ENCODE measurements around the gene SPDYE16. TPM values are rescaled to one million over a fixed set of nuclear protein-coding genes. Genes with fewer than 3 reads are reported as not detected.
"Not testable (repeated sequence)": the region's sequence is repeated elsewhere in the genome, so short reads cannot be mapped to it uniquely, and the experiment has no call there.

SPDYE16 gene
- total RNA-seq, 6 experiments from 2014 or later: 0.14 to 0.20 TPM; not detected in 4

GRCh38 chr7:76505168-76506080 is 37.7 kb downstream of the SPDYE16 start:
- DNase-seq (no peak), ATAC-seq (no peak)
- Histone ChIP-seq H3K9me3 (no peaks in the 10 kb centered on the region), H3K4me1 (no peaks in the 10 kb centered on the region), H3K4me3 (no peak overlapping the region), H3K36me3 (peaks cover 0 to 4% (median 0%) of the 10 kb centered on the region in 4 donors), H3K27ac (no peak overlapping the region), H3K27me3 (no peaks in the 10 kb centered on the region)
- 84% methylated on average over 5 of the region's 32 CpGs for WGBS (ENCODE audit: insufficient coverage, low coverage, low lambda C conversion rate, missing lambda C conversion rate)
- intact Hi-C loops (cut with DNase I): no loop called here
- TF ChIP-seq POLR2A (IDR thresholded peaks at IDR 0.05) (no peak), CTCF (IDR thresholded peaks at IDR 0.05) (no peak)

DNA sequence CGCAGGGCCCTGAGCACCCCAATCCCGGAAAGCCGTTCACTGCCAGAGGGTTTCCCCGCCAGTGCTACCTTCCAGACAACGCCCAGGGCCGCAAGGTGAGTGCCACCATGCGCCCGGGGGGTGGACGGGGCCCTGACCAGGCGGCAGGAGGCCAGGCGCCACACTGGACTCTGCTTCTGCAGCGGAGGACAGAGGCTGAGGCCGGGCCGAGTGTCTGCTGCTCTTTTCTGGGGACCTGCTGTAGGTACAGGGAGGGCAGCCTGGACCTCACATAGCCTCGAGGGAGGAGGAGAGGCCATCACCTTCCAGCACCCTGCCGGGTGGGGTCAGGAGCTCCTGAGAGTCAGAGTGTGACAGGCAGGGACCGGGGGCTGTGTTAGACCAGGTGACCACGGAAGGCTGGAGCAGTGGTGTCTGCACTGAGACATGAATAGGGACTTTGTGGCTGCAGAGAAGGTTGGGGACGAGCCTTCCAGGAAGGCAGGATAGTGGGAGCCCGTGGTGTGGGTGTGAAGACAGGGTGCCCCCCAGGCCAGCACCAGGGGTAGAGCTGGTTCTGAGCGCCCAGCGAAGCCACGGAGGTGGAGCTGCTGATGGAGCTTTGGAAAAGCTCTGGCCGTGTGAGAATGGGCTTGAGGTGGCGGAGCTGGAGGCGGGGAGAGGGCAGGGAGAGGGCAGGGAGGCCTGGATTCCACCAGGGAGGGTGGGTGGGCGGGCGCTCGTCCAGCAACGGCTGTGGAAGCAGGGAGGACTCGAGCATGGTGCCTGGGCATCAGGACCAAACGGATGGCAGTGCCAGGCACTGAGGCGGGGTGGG is 38.5 kb downstream of the SPDYE16 start:
- H3K27me3 ChIP-seq; intact Hi-C loops (cut with DNase I); H3K4me3 ChIP-seq; H3K4me1 ChIP-seq; H3K27ac ChIP-seq; H3K36me3 ChIP-seq; H3K9me3 ChIP-seq; DNase-seq: not testable (repeated sequence)
- 81% methylated on average over 14 of the region's 33 CpGs for WGBS (ENCODE audit: insufficient coverage, low coverage, low lambda C conversion rate, missing lambda C conversion rate)
- ATAC-seq: peak in 2 of 4 donors; percentile 5 to 16

DNA sequence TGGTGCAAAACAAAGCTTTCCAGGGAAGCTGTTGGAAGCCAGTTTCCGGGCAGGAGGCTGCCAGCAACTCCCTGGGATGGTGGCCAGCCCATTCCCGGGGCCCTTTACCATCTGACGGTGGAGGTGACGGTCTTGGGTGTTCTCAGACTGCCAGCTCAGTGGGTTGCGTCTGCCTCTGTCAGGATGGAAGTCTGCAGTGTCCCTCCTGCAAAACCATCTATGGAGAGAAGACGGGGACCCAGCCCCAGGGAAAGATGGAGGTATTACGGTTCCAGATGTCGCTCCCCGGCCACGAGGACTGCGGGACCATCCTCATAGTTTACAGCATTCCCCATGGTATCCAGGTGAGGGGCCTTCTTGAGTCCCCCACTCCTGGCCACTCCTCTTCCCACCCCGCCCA is 39.9 kb downstream of the SPDYE16 start:
- H3K4me3 ChIP-seq; H3K27ac ChIP-seq; H3K36me3 ChIP-seq; H3K4me1 ChIP-seq; H3K9me3 ChIP-seq; H3K27me3 ChIP-seq; intact Hi-C loops (cut with DNase I); DNase-seq; ATAC-seq: not testable (repeated sequence)
- 90% methylated on average over 4 of the region's 12 CpGs for WGBS (ENCODE audit: insufficient coverage, low coverage, low lambda C conversion rate, missing lambda C conversion rate)

DNA sequence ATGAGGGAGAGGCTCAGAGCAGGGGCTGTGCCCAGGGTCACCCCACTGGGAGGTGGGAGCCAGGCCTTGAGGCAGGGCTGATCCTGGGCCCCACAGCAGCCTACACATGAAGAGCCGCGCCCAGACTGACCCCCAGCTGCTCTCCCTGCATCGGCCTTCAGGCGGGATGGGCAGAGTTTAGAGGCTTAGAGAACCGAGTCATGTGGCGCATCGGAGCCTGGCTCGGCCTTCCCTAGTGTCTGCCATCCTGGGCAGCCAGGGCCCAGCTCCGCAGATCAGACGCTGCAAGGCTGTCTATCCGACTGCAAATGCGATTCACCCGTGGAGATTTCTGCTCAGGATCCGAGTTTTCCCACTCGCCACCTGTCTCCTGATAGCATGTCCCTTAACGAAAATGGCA is 40.3 kb downstream of the SPDYE16 start:
- H3K4me3 ChIP-seq; DNase-seq; H3K4me1 ChIP-seq; H3K9me3 ChIP-seq; ATAC-seq; H3K36me3 ChIP-seq; H3K27ac ChIP-seq; intact Hi-C loops (cut with DNase I); H3K27me3 ChIP-seq: not testable (repeated sequence)
- no CpG with 5 or more reads among the region's 16 CpGs for WGBS (ENCODE audit: insufficient coverage, low coverage, low lambda C conversion rate, missing lambda C conversion rate)

DNA sequence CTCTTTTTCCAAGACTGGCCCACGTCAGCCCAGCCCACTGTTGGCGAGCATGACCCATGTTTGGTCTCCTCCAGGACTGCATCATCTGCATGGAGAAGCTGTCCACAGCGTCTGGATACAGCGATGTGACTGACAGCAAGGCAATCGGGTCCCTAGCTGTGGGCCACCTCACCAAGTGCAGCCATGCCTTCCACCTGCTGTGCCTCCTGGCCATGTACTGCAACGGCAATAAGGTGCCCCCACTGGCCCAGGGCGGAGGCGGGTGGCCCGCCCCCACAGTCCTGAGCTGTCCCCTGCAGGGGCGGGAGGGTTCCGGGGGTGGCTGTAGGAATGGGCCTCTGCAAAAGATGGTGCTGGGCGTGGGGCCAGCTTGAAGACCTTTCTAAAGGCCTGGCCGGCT is 40.9 kb downstream of the SPDYE16 start:
- intact Hi-C loops (cut with DNase I); ATAC-seq; H3K27me3 ChIP-seq; H3K27ac ChIP-seq; DNase-seq; H3K4me1 ChIP-seq; H3K36me3 ChIP-seq; H3K9me3 ChIP-seq; H3K4me3 ChIP-seq: not testable (repeated sequence)
- no CpG with 5 or more reads among the region's 13 CpGs for WGBS (ENCODE audit: insufficient coverage, low coverage, low lambda C conversion rate, missing lambda C conversion rate)

GRCh38 chr7:76499924-76500241 is 43.2 kb downstream of the SPDYE16 start:
- H3K36me3 ChIP-seq; DNase-seq; H3K4me3 ChIP-seq; intact Hi-C loops (cut with DNase I); H3K9me3 ChIP-seq; H3K27me3 ChIP-seq; H3K27ac ChIP-seq; H3K4me1 ChIP-seq: not testable (repeated sequence)
- peak; percentile 8 to 15 (median 14) for ATAC-seq
- WGBS (ENCODE audit: insufficient coverage, low coverage, low lambda C conversion rate, missing lambda C conversion rate): no CpG with 5 or more reads among the region's 19 CpGs

GRCh38 chr7:76499201-76499923 is 43.7 kb downstream of the SPDYE16 start:
- 80% methylated on average over 1 of the region's 28 CpGs for WGBS (ENCODE audit: insufficient coverage, low coverage, low lambda C conversion rate, missing lambda C conversion rate)
- H3K9me3 ChIP-seq; H3K27me3 ChIP-seq; H3K27ac ChIP-seq; DNase-seq; H3K4me3 ChIP-seq; H3K4me1 ChIP-seq; ATAC-seq; intact Hi-C loops (cut with DNase I); H3K36me3 ChIP-seq: not testable (repeated sequence)

DNA sequence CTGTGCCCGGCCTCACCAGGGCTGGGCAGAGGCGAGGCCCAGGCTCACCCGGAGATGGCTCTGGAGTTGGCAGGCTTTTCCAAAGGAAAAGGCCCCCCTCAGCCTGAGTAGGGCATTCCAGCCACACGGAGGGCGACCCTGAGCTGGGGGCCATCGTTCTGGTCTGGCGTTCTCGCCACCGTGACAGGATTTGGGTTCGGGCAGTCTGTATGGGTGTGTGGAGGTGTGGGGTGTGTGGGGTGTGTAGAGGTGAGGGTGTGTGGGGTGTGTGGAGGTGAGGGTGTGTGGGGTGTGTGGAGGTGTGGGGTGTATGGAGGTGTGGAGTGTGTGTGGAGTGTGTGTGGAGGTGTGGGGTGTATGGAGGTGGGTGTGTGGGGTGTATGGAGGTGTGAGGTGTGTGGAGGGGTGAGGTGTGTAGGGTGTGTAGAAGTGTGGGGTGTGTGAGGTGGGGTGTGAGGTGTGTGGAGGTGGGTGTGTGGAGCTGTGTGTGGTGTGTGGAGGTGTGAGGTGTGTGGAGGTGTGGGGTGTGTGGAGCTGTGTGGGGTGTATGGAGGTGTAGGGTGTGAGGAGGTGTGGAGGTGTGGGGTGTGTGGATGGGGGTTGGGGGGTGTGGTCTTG is 44.4 kb downstream of the SPDYE16 start:
- H3K9me3 ChIP-seq; H3K36me3 ChIP-seq; H3K27ac ChIP-seq; ATAC-seq; H3K4me3 ChIP-seq; H3K4me1 ChIP-seq; intact Hi-C loops (cut with DNase I); H3K27me3 ChIP-seq; DNase-seq: not testable (repeated sequence)
- 85% methylated on average over 6 of the region's 10 CpGs for WGBS (ENCODE audit: insufficient coverage, low coverage, low lambda C conversion rate, missing lambda C conversion rate)

- H3K36me3 ChIP-seq; H3K4me3 ChIP-seq; H3K27me3 ChIP-seq; ATAC-seq; H3K27ac ChIP-seq; DNase-seq; H3K4me1 ChIP-seq; intact Hi-C loops (cut with DNase I); H3K9me3 ChIP-seq: not testable (repeated sequence)
- WGBS (ENCODE audit: insufficient coverage, low coverage, low lambda C conversion rate, missing lambda C conversion rate): 73% methylated on average over 3 of the region's 27 CpGs
These were observed 45.0 kb downstream of the SPDYE16 start for GRCh38 chr7:76497918-76498582.

Data from right lobe of liver (tissue), 6 donors.